Measurements from ENCODE around the gene MAJIN. TPM values are rescaled to one million over a fixed set of nuclear protein-coding genes. Genes with fewer than 3 reads are reported as not detected.

MAJIN gene
- total and polyA plus RNA-seq, 10 of the 15 experiments (the other 5 are each of a cell fraction or from before 2014, with no cell fraction given) = 0.10 TPM; not detected in 9

DNA sequence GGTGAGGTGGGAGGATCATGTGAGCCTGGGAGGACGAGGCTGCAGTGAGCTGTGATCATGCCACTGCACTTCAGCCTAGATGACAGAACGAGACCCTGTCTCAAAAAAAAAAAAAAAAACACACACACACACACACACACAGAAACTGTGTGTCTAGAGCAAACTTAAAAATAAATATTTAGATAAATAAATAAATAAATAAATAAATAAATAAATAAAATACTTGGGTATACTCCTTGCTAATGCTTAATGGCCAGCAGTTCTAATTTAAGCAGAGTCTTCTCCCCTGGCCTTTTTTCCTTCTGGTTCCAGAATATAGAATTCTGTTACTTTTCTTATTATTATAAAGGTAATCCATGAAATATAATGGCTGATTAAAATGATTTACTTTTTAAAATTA, 37.0 kb upstream of the MAJIN start:
- POLR2A ChIA-PET = interaction anchor here (0.6 to 1.1 kb wide), 2 partner anchors 102 to 314 kb away, joined by 3 to 5 read pairs; no protein-coding TSS in a partner anchor
- Histone ChIP-seq H3K4me2 (ENCODE audit: control insufficient read depth, insufficient read depth) (no peak overlapping the region), H3K27me3 (replicated peaks in 1 of 2; ENCODE audit: control insufficient read depth in 2 of 2, insufficient read depth in 2 of 2, low read length in 1 of 2) (no peaks in the 10 kb centered on the region), H4K20me1 (ENCODE audit: control insufficient read depth, insufficient read depth) (no peaks in the 10 kb centered on the region), H3K9ac (ENCODE audit: control insufficient read depth, insufficient read depth, low read length) (no peak overlapping the region), H3K4me1 (ENCODE audit: control insufficient read depth, insufficient read depth, low read length) (peaks cover 5% of the 10 kb centered on the region), H3K36me3 (ENCODE audit: control insufficient read depth in 2 of 2, insufficient read depth in 2 of 2, low read length in 1 of 2) (no peaks in the 10 kb centered on the region), H3K79me2 (ENCODE audit: control insufficient read depth, insufficient read depth, low read length) (no peaks in the 10 kb centered on the region), H3K27ac (ENCODE audit: control insufficient read depth, insufficient read depth) (no peak overlapping the region), H2AFZ (ENCODE audit: control insufficient read depth, low read depth, low read length) (no peak overlapping the region), H3K4me3 (no peak overlapping the region), H3K9me3 (replicated peaks; ENCODE audit: control insufficient read depth, insufficient read depth, low read length) (no peaks in the 10 kb centered on the region)
- intact Hi-C loops (cut with micrococcal nuclease; ENCODE audit: unreplicated experiment) (no loop called here), in situ Hi-C loops (cut with MboI) (no loop called here)
- SMC1A ChIA-PET (ENCODE audit: uncharacterized antibody, unreplicated experiment) = interaction anchor here (1.3 to 1.9 kb wide), 2 partner anchors 12 to 160 kb away, joined by 6 to 7 read pairs; partner anchors contain the start of gene BATF2
- no peak for DNase-seq (ENCODE audit: low read depth, low spot score)
- RAD21 ChIA-PET (ENCODE audit: unreplicated experiment) = interaction anchor here (0.9 to 1.2 kb wide), 2 partner anchors 12 to 161 kb away, joined by 3 to 5 read pairs; partner anchors contain the start of gene BATF2
- WGBS (ENCODE audit: insufficient coverage, insufficient replicate concordance, low lambda C conversion rate, missing lambda C conversion rate) = 24% methylated on average over 2 of the region's 2 CpGs
- BruUV-seq (replicated peaks) = no TSS peak
- no peak for ATAC-seq
- FAIRE-seq = peak; percentile 66
- CTCF ChIA-PET = interaction anchor here (6.4 to 8.2 kb wide), 2 partner anchors 103 to 161 kb away, joined by 64 to 89 read pairs; partner anchors contain the start of genes CDC42BPG and TM7SF2
- TF ChIP-seq, protein P1, sequence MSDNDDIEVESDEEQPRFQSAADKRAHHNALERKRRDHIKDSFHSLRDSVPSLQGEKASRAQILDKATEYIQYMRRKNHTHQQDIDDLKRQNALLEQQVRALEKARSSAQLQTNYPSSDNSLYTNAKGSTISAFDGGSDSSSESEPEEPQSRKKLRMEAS (IDR thresholded peaks at IDR 0.05; ENCODE audit: low read depth, low read length) = no peak
- no peak for TF ChIP-seq ZNF207 (IDR thresholded peaks at IDR 0.05; ENCODE audit: borderline replicate concordance)
- no peak for TF ChIP-seq GABPA (IDR thresholded peaks at IDR 0.05; ENCODE audit: low read depth)
- no peak for TF ChIP-seq DPF2 (IDR thresholded peaks at IDR 0.05)
- TF ChIP-seq TAF1 (IDR thresholded peaks at IDR 0.05; ENCODE audit: borderline replicate concordance, low read depth, low read length) = no peak
- no peak for TF ChIP-seq SPI1 (IDR thresholded peaks at IDR 0.05; ENCODE audit: borderline replicate concordance, insufficient read depth, low read depth, low read length)
- TF ChIP-seq NR2C2 (IDR thresholded peaks at IDR 0.05; ENCODE audit: borderline replicate concordance, control insufficient read depth, insufficient read length, low read depth) = no peak
- TF ChIP-seq IRF5 (IDR thresholded peaks at IDR 0.05; ENCODE audit: borderline replicate concordance) = no peak
- TF ChIP-seq, protein P2, sequence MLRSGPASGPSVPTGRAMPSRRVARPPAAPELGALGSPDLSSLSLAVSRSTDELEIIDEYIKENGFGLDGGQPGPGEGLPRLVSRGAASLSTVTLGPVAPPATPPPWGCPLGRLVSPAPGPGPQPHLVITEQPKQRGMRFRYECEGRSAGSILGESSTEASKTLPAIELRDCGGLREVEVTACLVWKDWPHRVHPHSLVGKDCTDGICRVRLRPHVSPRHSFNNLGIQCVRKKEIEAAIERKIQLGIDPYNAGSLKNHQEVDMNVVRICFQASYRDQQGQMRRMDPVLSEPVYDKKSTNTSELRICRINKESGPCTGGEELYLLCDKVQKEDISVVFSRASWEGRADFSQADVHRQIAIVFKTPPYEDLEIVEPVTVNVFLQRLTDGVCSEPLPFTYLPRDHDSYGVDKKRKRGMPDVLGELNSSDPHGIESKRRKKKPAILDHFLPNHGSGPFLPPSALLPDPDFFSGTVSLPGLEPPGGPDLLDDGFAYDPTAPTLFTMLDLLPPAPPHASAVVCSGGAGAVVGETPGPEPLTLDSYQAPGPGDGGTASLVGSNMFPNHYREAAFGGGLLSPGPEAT (IDR thresholded peaks at IDR 0.05; ENCODE audit: low read depth) = no peak
- no peak for TF ChIP-seq SMARCA5 (IDR thresholded peaks at IDR 0.05)
- no peak for TF ChIP-seq ZBED1 (IDR thresholded peaks at IDR 0.05; ENCODE audit: borderline replicate concordance)
- no peak for TF ChIP-seq EP300 (IDR thresholded peaks at IDR 0.05; ENCODE audit: borderline replicate concordance in 1 of 2, control insufficient read depth in 1 of 2, low read depth in 2 of 2, low read length in 2 of 2)
- TF ChIP-seq, protein P3, sequence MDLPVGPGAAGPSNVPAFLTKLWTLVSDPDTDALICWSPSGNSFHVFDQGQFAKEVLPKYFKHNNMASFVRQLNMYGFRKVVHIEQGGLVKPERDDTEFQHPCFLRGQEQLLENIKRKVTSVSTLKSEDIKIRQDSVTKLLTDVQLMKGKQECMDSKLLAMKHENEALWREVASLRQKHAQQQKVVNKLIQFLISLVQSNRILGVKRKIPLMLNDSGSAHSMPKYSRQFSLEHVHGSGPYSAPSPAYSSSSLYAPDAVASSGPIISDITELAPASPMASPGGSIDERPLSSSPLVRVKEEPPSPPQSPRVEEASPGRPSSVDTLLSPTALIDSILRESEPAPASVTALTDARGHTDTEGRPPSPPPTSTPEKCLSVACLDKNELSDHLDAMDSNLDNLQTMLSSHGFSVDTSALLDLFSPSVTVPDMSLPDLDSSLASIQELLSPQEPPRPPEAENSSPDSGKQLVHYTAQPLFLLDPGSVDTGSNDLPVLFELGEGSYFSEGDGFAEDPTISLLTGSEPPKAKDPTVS (IDR thresholded peaks at IDR 0.05; ENCODE audit: low read depth, low read length) = no peak
- TF ChIP-seq MTA3 (IDR thresholded peaks at IDR 0.05; ENCODE audit: borderline replicate concordance, low read length) = no peak
- TF ChIP-seq NFYA (IDR thresholded peaks at IDR 0.05; ENCODE audit: borderline replicate concordance, low read depth, low read length) = no peak
